AG09319 (cell line): ENCODE measurements around the gene TAS2R31.

Experiments used
- DNase-seq: peaks from one replicate; pipeline ENCODE4 v3.0.0-alpha.2; 2010; ENCODE audit warnings: low read depth; ENCODE audit errors: extremely low read depth
- CTCF ChIP-seq: IDR thresholded peaks from 2 replicates; pipeline ENCODE4 v1.5.1; 2011; ENCODE audit warnings: low read depth, mild to moderate bottlenecking, inconsistent platforms, low read length, moderate library complexity

TAS2R31 gene

GRCh38 chr12:11023387-11023786, 7.8 kb downstream of the TAS2R31 start:
- TF ChIP-seq CTCF: no peak
- DNase-seq: no peak

- no peak for TF ChIP-seq CTCF
- no peak for DNase-seq
These were observed 8.7 kb downstream of the TAS2R31 start, which contains the start of gene TAS2R19 for GRCh38 chr12:11022520-11022919. TAS2R19 (minus strand) TSS chr12:11022620; CDS start chr12:11022571, 49 bp downstream.

GRCh38 chr12:11016937-11017336, 14.3 kb downstream of the TAS2R31 start:
- TF ChIP-seq CTCF: no peak
- DNase-seq: no peak

GRCh38 chr12:11015775-11016430, 15.3 kb downstream of the TAS2R31 start:
- no peak for TF ChIP-seq CTCF
- no peak for DNase-seq

GRCh38 chr12:11014234-11014633, 17.0 kb downstream of the TAS2R31 start:
- no peak for TF ChIP-seq CTCF
- DNase-seq: no peak

- no peak for TF ChIP-seq CTCF
- no peak for DNase-seq
These were observed 23.6 kb downstream of the TAS2R31 start for GRCh38 chr12:11007608-11008007.

GRCh38 chr12:10998204-10998603, 33.0 kb downstream of the TAS2R31 start, which contains the start of gene TAS2R20:
TAS2R20 (minus strand) TSS chr12:10998304; CDS start chr12:10997875, 429 bp downstream.
- no peak for DNase-seq
- TF ChIP-seq CTCF: no peak
